Measurements from ENCODE around the gene IQCH. TPM values are rescaled to one million over a fixed set of nuclear protein-coding genes. Genes with fewer than 3 reads are reported as not detected.

IQCH gene
- total RNA-seq, 1 donor from 2014 or later = 1.5 TPM

DNA sequence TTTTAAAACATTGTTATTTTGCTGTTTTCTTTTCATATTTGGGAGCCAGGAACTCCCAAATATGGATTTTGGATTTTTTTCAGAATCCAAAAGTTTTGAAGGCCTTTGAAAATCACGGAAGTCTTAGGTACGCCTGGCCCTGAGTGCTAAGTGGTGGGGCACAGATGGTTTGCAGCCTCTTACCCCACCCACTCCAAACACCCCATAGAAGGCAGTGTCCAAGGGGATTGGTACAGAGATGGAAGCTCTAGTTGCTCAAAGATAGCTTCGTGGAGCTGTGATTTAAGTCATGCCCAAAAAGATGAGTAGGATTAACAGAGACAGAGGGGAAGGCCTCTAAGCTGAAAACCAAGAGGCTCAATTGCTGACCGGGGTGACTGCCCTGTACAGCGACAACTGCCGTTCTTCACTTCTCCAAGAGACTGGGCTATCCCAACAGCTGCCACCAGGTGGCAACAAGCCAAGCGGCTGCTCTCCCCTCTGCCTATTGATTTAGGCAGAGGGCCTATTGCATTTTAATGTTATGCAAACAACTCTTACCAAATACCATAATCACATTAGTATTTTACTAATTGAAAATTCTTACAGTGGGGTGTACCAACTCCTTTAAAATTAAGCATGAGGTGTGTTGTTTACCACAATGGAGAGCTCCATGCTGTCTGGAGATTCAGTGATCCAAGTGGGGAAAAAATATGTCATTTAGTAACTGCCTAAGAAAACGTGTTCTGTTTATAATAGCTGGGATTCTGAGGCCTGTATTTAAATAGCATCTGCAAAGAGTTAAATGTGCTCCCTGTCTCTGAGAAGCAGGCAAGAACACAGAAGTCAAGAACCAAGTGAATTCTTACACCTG, 202.3 kb downstream of the IQCH start:
- intact Hi-C loops (cut with micrococcal nuclease) = loop anchor here (1.0 to 5.0 kb wide), 4 partner anchors 85 to 595 kb away; partner anchors contain the start of genes MAP2K5 and PIAS1

DNA sequence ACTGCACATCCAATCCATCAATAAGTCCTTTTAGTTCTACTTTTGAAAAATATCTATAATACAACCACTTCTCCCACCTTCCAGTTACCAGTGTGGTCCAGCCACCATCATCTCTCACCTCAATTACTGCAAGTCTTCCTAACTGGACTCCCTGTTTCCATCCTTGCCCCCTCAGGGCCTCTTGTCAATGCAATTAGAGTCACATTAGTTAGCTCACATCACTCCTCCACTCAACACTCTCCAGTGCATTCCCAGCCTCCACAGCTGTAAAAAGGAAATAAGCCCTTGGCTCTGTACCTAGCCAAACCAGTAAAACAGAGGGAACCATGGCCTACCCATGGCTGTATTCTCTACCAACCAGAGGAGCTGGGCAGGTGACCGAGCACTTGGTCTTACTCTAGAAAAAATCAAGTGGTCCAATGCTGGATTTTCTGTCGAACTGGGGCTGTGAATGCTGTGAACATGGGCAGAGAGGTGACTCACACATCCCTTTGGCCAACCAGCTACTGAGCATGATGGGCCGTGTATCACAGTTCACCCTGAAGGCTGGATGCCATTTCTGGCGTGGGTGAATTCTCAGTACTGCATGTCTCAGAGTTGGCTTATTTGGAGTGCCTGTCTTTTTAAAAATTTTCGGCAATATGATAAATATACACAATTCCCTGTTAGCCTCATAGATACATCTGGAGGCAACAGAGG, 203.9 kb downstream of the IQCH start:
- DNase-seq (no peak), ATAC-seq (ENCODE audit: low read depth) (no peak)
- Mint-ChIP-seq H3K4me1 (no peaks in the 10 kb centered on the region), H3K9me3 (no peaks in the 10 kb centered on the region), H3K27me3 (peaks cover 4% of the 10 kb centered on the region), H3K36me3 (ENCODE audit: low read depth) (no peaks in the 10 kb centered on the region), H3K27ac (no peak overlapping the region), H3K4me3 (no peak overlapping the region)
- POLR2A ChIA-PET = no interaction called here
- TF ChIP-seq, protein P1, sequence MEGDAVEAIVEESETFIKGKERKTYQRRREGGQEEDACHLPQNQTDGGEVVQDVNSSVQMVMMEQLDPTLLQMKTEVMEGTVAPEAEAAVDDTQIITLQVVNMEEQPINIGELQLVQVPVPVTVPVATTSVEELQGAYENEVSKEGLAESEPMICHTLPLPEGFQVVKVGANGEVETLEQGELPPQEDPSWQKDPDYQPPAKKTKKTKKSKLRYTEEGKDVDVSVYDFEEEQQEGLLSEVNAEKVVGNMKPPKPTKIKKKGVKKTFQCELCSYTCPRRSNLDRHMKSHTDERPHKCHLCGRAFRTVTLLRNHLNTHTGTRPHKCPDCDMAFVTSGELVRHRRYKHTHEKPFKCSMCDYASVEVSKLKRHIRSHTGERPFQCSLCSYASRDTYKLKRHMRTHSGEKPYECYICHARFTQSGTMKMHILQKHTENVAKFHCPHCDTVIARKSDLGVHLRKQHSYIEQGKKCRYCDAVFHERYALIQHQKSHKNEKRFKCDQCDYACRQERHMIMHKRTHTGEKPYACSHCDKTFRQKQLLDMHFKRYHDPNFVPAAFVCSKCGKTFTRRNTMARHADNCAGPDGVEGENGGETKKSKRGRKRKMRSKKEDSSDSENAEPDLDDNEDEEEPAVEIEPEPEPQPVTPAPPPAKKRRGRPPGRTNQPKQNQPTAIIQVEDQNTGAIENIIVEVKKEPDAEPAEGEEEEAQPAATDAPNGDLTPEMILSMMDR (IDR thresholded peaks at IDR 0.05) = no peak
- intact Hi-C loops (cut with micrococcal nuclease) = loop anchor here (5.0 kb wide), 1 partner anchor 594 kb away; the partner anchor contains the start of gene PIAS1
- CTCF ChIA-PET = interaction anchor here (1.8 to 2.8 kb wide), 3 partner anchors 325 to 379 kb away, joined by 10 to 29 read pairs (median 13); no protein-coding TSS in a partner anchor

More for the DNA sequence above, 202.3 kb downstream of the IQCH start:
- peaks cover 4% of the 10 kb centered on the region for H3K27me3 Mint-ChIP-seq
- TF ChIP-seq, protein P1 (IDR thresholded peaks at IDR 0.05) = peak; percentile 85
- ChIA-PET POLR2A (interaction anchor here (0.8 kb wide), 1 partner anchor 379 kb away, joined by 3 read pairs; no protein-coding TSS in a partner anchor), CTCF (interaction anchor here (0.7 to 2.8 kb wide), 17 partner anchors 9 to 511 kb away, joined by 3 to 29 read pairs (median 4); no protein-coding TSS in a partner anchor)
- H3K4me3 Mint-ChIP-seq = no peak overlapping the region
- DNase-seq (peak; percentile 70), ATAC-seq (ENCODE audit: low read depth) (peak; percentile 97)
- H3K9me3 Mint-ChIP-seq = no peaks in the 10 kb centered on the region
- H3K4me1 Mint-ChIP-seq = no peaks in the 10 kb centered on the region
- no peaks in the 10 kb centered on the region for H3K36me3 Mint-ChIP-seq (ENCODE audit: low read depth)
- H3K27ac Mint-ChIP-seq = no peak overlapping the region

DNA sequence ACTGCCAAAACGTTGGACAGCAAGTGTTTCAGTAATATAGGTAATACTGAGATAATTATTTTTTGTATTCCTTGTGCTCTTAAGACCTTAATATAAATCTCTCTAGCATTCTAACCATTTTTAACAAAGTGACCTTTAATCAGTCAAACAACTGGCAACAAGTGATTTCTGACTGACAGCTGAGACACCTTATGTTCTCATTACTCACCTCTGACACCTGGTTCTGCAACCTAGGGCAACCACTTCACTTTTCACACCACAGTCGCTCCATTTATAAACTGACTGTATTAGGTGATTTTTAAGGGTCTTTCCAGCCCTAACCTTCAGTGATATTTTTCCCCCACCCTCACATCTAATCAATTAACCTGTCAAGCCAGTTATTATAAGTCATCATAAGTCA, 205.9 kb downstream of the IQCH start:
- H3K9me3 Mint-ChIP-seq = no peaks in the 10 kb centered on the region
- DNase-seq = no peak
- H3K27ac Mint-ChIP-seq = no peak overlapping the region
- TF ChIP-seq, protein P1 (IDR thresholded peaks at IDR 0.05) = no peak
- H3K36me3 Mint-ChIP-seq (ENCODE audit: low read depth) = no peaks in the 10 kb centered on the region
- ChIA-PET POLR2A (no interaction called here), CTCF (interaction anchor here (1.3 to 1.8 kb wide), 2 partner anchors 375 to 377 kb away, joined by 4 to 6 read pairs; no protein-coding TSS in a partner anchor)
- intact Hi-C loops (cut with micrococcal nuclease) = no loop called here
- H3K4me3 Mint-ChIP-seq = no peak overlapping the region
- H3K4me1 Mint-ChIP-seq = no peaks in the 10 kb centered on the region
- no peak for ATAC-seq (ENCODE audit: low read depth)
- peaks cover 1% of the 10 kb centered on the region for H3K27me3 Mint-ChIP-seq

DNA sequence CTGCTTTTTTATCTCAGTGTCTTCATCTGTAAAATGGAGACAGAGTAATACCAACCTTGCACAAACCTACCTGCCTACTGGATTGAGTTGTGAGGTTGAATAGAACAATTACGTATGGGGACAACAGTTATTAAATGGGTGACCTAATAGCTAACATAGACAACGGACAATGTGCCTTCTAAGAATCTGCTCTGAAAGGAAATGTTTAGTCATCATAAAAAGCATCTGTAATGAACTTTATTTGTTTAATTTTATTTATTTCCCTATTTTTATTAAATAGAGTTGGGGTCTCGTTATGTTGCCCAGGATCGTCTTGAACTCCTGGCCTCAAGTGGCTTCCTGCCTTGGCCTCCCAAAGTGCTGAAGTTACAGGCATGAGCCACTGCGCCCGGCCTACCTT, 207.1 kb downstream of the IQCH start:
- H3K27ac Mint-ChIP-seq = no peak overlapping the region
- no peaks in the 10 kb centered on the region for H3K36me3 Mint-ChIP-seq (ENCODE audit: low read depth)
- no peaks in the 10 kb centered on the region for H3K4me1 Mint-ChIP-seq
- CTCF ChIA-PET = interaction anchor here (2.4 kb wide), 1 partner anchor 375 kb away, joined by 6 read pairs; no protein-coding TSS in a partner anchor
- H3K4me3 Mint-ChIP-seq = no peak overlapping the region
- H3K27me3 Mint-ChIP-seq = no peaks in the 10 kb centered on the region
- TF ChIP-seq, protein P1 (IDR thresholded peaks at IDR 0.05) = no peak
- ATAC-seq (ENCODE audit: low read depth) = no peak
- no peak for DNase-seq
- H3K9me3 Mint-ChIP-seq = no peaks in the 10 kb centered on the region
- intact Hi-C loops (cut with micrococcal nuclease) = no loop called here
- POLR2A ChIA-PET = interaction anchor here (0.7 kb wide), 1 partner anchor 685 kb away, joined by 4 read pairs; no protein-coding TSS in a partner anchor

Measured in activated B cell treated with CpG ODN at 0.5 μM for 24 hours (primary cell).